ENCODE measurements around the gene GAGE12E. TPM values are rescaled to one million over a fixed set of nuclear protein-coding genes. Genes with fewer than 3 reads are reported as not detected.

The GAGE12E gene
- total RNA-seq, 4 donors from 2014 or later: not detected

Small RNA genes within 50 kb of the gene (small RNA-seq; reads per million reads assigned to genes)
- not detected for gene GAGE12B

Other genes starting within 250 kb of the GAGE12E start
- not detected for gene GAGE10, start 247.6 kb upstream of the GAGE12E start, total RNA-seq
- gene GAGE12J, start 229.3 kb upstream of the GAGE12E start, total RNA-seq: not detected
- gene GAGE13, start 219.7 kb upstream of the GAGE12E start, total RNA-seq: not detected
- not detected for gene GAGE12C, start 19.1 kb upstream of the GAGE12E start, total RNA-seq
- not detected for gene GAGE12D, start 9.6 kb upstream of the GAGE12E start, total RNA-seq
- gene GAGE12F, start 9.6 kb downstream of the GAGE12E start, total RNA-seq: not detected
- not detected for gene GAGE12G, start 19.1 kb downstream of the GAGE12E start, total RNA-seq
- gene GAGE12H, start 28.7 kb downstream of the GAGE12E start, total RNA-seq: not detected
- not detected for gene GAGE2A, start 38.2 kb downstream of the GAGE12E start, total RNA-seq
- not detected for gene GAGE1, start 47.7 kb downstream of the GAGE12E start, total RNA-seq
- not detected for gene PAGE1, start 144.7 kb downstream of the GAGE12E start, total RNA-seq